AG10803 (cell line): ENCODE results near the gene GRHL3.
A peak's percentile ranks its signal among the peaks of the same experiment; 100 is the strongest.

Source experiments
- DNase-seq: peaks from one replicate; pipeline ENCODE4 v3.0.0; 2010; ENCODE audit warnings: low read depth
- H3K4me3 ChIP-seq: 2 replicates; pipeline ENCODE4 v1.5.1; 2011; ENCODE audit warnings: mild to moderate bottlenecking, low read length, control low read depth
- TF ChIP-seq, protein P1 (sequence below): conservative IDR thresholded peaks from 2 replicates; pipeline ENCODE4 v1.5.1; 2011; ENCODE audit warnings: mild to moderate bottlenecking, low read length, control low read depth, inconsistent platforms

GRHL3 gene

DNA sequence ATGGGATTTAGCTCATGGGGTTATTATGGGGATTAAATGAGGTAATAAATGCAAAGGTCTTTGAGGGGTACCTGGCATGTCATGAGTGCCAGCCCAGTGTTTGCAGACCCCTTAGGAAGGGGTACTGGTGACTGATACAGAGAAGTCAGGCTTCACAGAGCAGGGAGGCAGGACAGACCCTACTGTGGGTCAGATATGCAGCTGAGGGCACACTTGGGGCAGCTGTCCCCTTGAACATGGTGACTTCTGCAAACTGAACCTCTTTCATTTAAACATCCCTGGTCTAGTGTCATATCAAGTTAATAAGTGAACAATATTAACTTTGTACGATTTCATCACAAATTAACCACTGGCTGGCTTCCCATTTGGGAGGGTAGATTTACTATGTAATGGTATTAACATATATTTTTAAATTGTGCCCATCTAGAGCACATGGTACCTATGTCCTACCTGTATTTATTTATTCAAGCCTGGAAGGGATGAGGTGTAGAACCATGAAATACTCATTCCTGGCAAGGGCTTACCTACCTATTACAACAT lies 68.5 kb downstream of the GRHL3 start:
- TF ChIP-seq, protein P1, sequence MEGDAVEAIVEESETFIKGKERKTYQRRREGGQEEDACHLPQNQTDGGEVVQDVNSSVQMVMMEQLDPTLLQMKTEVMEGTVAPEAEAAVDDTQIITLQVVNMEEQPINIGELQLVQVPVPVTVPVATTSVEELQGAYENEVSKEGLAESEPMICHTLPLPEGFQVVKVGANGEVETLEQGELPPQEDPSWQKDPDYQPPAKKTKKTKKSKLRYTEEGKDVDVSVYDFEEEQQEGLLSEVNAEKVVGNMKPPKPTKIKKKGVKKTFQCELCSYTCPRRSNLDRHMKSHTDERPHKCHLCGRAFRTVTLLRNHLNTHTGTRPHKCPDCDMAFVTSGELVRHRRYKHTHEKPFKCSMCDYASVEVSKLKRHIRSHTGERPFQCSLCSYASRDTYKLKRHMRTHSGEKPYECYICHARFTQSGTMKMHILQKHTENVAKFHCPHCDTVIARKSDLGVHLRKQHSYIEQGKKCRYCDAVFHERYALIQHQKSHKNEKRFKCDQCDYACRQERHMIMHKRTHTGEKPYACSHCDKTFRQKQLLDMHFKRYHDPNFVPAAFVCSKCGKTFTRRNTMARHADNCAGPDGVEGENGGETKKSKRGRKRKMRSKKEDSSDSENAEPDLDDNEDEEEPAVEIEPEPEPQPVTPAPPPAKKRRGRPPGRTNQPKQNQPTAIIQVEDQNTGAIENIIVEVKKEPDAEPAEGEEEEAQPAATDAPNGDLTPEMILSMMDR: no peak
- no peak overlapping the region for H3K4me3 ChIP-seq
- DNase-seq: no peak

DNA sequence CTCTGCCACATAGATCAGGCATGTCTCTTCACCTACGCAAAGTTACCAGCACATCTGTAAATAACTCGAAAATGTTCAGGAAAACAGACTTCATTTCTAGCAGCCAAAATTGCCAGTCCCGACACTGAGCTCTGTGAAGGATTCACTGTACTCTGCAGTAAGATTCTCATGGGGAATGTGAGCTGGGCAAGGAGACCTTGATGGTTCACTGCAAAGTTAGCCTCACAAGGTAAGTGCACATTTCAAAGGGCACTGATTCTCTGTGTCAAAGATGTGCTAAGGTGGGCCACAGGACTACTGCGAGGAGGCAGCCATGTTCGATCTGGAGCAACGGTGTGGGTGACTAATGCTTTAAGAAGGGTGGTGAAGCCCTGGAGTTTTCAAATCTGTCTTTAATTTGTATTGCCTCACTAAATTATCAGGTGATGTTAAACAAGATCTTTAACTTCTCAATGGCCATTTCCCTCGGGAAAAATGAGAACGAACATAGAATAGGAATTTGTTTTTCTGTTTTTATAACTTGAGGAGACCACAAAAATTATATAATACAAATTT lies 69.3 kb downstream of the GRHL3 start:
- H3K4me3 ChIP-seq: no peak overlapping the region
- TF ChIP-seq, protein P1: no peak
- peak; percentile 70 for DNase-seq

DNA sequence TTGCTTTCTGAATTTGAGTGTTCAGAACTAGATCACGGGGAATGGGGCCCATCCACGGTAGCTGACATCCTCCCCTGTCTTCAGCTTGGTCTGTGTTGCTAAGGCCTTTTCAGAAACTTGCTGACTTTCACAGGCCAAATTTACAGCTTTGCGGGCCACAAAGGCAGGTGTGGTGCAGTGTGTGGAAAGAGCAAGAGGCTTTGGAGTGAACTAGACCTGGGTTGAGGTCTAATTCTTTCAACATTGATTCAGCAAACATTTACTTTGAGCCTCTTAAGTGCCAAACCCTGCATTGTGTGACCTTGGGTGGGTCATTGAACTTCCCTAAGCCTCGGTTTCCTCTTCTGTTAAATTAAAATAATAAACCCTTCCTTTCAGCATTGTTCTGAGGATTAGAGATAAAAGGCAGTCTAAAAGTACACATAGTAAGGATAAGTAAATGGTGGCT lies 70.1 kb downstream of the GRHL3 start:
- DNase-seq: no peak
- TF ChIP-seq, protein P1: no peak
- no peak overlapping the region for H3K4me3 ChIP-seq

DNA sequence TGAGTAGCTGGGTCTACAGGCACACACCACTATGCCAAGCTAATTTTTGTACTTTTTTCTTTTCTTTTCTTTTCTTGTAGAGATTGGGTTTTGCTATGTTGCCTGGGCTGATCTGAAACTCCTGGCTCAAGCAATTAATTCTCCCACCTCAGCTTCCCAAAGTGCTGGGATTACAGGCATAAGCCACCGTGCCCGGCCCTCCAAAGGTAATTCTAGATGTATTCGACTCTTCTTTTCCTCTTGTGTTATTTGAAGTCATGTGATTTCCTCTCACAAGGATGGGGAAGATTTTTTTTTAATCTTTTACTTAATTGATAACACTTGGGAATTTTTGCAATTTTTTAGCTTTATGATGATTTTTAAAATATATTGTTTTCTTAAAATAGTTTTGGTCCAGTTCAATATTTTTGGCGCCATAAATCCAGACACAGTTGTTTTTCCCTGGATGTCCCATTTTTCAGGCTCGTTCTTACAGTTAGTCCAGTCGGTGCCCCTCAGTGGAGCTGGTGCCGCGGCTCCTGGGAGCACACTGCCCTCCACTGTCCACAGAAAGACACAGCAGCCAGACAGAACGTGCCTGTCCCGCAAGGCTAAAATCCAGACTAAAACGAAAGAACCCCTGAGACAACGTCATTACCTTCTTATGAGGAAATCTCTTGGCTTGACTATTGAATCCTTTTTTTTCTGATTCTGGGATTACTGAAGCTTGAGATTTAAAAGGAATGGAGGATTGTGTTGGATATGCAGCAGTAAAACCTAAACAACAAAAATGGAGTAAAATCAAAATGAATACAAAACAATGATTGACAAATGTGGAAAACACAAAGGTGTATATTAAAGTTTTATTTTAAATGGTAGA lies 72.0 kb downstream of the GRHL3 start:
- DNase-seq: peak; percentile 86
- TF ChIP-seq, protein P1: peak; percentile 99
- peak overlapping the region; percentile 26 for H3K4me3 ChIP-seq

DNA sequence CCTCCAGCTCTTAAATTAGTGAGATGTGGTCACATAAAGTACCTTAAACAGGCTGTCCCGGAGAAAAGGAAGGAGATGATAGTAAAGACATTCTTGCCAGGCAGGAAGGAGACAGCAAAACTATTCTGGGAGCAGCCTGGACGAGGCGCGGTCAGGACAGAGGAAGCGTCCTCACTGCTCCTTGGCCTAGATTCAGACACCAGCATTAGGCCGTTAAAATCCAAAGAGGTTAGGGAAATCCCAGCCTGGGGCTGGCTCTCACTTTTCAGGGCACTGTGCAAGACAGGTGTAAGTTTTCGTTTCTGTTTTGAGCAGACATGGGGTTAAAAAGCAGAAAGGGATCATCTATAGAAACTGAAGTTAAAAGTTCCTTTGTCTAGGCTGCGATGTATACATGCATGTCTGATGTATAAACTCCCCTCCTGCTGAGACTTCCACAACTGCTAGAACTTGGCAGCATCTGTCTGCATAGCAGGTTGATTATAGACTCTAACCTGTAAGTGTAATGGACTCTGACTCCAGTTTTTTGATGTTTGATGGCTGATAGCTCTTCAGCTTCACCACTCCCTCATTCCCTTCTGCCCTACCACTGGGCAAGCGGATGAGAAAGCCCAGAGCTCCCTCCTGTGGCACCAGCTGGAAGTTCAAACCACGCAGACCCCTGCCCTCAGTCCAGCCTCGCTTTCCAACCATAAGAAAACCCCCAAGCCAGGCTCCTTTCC lies 72.9 kb downstream of the GRHL3 start:
- peak; percentile 54 for DNase-seq
- TF ChIP-seq, protein P1: peak; percentile 87

DNA sequence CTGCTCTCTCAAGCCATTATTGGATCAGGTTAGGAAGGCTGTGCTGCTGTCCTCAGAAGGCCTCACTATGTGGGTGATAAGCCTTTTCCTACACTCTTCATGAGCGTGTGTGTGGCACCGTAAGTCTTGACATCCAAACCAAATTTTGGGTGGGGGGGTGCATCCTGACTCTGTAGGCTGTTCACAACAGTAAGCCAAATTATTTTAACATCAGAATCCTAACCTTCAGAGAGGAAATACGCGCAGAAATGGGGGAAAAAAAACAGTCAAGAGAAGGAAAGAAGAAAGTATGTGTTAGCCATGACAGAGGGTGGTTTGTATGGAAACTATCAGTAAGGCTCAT lies 73.4 kb downstream of the GRHL3 start:
- H3K4me3 ChIP-seq: no peak overlapping the region
- TF ChIP-seq, protein P1: no peak
- no peak for DNase-seq

More for the DNA sequence above, 72.9 kb downstream of the GRHL3 start:
- H3K4me3 ChIP-seq: peak overlapping the region; percentile 26
